ENCODE measurements around the gene GRIFIN.

Gene GRIFIN

DNA sequence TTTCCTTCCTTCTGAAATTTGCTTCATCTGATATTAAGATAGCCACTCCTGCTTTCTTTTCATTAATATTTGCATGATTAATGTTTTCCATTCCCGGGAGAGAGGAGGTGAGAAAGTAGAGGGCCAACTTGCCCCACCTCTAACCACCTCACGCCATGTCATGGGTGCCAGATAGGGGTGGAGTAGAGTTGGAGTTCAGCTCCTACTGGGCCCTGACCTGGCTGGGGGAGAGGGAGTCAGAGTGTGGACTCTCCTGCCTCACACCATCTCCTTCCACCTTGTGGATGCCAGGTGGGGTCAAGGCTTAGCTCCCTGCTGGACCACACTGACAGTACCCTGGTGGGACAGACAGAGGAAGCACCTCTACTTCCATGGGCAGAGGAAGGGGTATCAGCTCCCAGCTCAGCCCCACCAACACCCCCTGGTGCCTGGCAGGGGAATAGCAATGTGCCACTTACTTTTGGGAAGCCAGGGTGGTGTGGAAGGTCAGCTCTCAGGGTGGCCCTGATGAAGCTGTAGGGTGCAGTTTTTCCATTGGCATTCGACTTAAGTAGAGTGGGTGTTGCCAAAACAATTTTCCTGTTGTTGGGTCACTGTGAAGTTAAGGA is 44.8 kb downstream of the GRIFIN start:
- no peak for DNase-seq

DNA sequence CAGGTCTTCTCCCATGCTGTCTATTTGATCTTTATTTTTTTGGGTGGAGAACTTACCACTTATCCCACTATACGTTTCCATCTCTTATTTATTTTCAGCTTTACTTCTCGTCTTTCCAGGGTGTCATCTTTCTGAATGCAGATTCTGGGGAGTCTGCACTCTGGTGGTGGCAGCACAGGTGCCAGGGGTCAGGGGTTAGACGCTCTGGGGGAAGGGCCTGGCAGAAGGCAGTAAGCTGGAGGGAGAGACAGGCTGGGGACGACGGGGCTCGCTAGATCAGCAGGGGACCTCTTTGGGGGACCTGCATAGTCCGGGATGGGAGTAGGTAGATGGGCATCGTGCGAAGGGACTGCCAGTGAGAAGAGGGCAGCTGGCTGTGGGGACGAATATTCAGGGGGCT is 50.4 kb downstream of the GRIFIN start:
- no peak for DNase-seq
